Measurements from ENCODE around the gene GALNT2.

DNA sequence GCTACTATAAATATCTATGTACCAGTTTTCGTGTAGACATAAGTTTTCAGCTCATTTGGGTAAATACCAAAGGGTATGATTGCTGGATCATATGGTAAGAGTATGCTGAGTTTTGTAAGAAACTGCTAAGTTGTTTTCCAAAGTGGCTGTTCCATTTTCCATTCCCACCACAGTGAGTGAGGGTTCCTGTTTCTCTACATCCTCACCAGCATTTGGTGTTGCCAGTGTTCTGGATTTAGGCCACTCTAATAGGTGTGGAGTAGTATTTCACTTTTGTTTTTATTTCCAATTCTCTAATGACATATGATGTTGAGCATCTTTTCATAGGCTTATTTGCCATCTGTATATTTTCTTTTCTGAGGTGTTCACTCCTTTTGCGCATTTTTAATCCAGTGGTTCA lies 112.2 kb downstream of the GALNT2 start:
- TF ChIP-seq, protein P1, sequence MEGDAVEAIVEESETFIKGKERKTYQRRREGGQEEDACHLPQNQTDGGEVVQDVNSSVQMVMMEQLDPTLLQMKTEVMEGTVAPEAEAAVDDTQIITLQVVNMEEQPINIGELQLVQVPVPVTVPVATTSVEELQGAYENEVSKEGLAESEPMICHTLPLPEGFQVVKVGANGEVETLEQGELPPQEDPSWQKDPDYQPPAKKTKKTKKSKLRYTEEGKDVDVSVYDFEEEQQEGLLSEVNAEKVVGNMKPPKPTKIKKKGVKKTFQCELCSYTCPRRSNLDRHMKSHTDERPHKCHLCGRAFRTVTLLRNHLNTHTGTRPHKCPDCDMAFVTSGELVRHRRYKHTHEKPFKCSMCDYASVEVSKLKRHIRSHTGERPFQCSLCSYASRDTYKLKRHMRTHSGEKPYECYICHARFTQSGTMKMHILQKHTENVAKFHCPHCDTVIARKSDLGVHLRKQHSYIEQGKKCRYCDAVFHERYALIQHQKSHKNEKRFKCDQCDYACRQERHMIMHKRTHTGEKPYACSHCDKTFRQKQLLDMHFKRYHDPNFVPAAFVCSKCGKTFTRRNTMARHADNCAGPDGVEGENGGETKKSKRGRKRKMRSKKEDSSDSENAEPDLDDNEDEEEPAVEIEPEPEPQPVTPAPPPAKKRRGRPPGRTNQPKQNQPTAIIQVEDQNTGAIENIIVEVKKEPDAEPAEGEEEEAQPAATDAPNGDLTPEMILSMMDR (IDR thresholded peaks at IDR 0.05 in 8 of 11, conservative IDR thresholded peaks at IDR 0.05 in 3 of 11), result no peak
- TF ChIP-seq POLR2AphosphoS5 (IDR thresholded peaks at IDR 0.05), result no peak

Measured in spleen (tissue), 7 donors.